ENCODE measurements around the gene GPA33.

The GPA33 gene

GRCh38 chr1:167068761-167069160 is 21.4 kb downstream of the GPA33 start:
- WGBS (ENCODE audit: insufficient coverage) = 97% methylated on average over 13 of the region's 13 CpGs

GRCh38 chr1:167067904-167068303 is 22.3 kb downstream of the GPA33 start:
- ChIA-PET POLR2A (no interaction called here), CTCF (no interaction called here)
- peaks cover 0 to 25% (median 1%) of the 10 kb centered on the region in 4 experiments for H3K36me3 ChIP-seq (ENCODE audit: control insufficient read depth in 4 of 4, insufficient read depth in 4 of 4, low read length in 3 of 4)
- no peak for DNase-seq
- H3K9me3 ChIP-seq (ENCODE audit: control extremely low read depth in 1 of 5, control insufficient read depth in 4 of 5, insufficient read depth in 2 of 5, low read depth in 1 of 5, low read length in 4 of 5) = no peaks in the 10 kb centered on the region
- no peak overlapping the region for H3K27ac ChIP-seq (ENCODE audit: insufficient read depth in 1 of 2, low read depth in 1 of 2, low read length in 2 of 2, poor library complexity in 1 of 2, severe bottlenecking in 2 of 2)
- H3K4me1 ChIP-seq (ENCODE audit: control extremely low read depth in 1 of 4, control insufficient read depth in 4 of 4, insufficient read depth in 4 of 4, low read length in 3 of 4) = peaks cover 0 to 5% (median 1%) of the 10 kb centered on the region in 4 experiments
- no peak overlapping the region for H3K4me3 ChIP-seq (ENCODE audit: control insufficient read depth in 1 of 7, extremely low read depth in 1 of 7, insufficient read depth in 4 of 7, low read depth in 2 of 7, low read length in 6 of 7)
- H3K27me3 ChIP-seq (replicated peaks in 2 of 5; ENCODE audit: control insufficient read depth in 4 of 5, insufficient read depth in 5 of 5, low read length in 4 of 5) = no peaks in the 10 kb centered on the region
- WGBS (ENCODE audit: insufficient coverage) = no CpG with 5 or more reads among the region's 3 CpGs

More at GRCh38 chr1:167068761-167069160, 21.4 kb downstream of the GPA33 start:
- DNase-seq = no peak
- Histone ChIP-seq H3K27me3 (replicated peaks in 2 of 5; ENCODE audit: control insufficient read depth in 4 of 5, insufficient read depth in 5 of 5, low read length in 4 of 5) (no peaks in the 10 kb centered on the region), H3K4me3 (ENCODE audit: control insufficient read depth in 1 of 7, extremely low read depth in 1 of 7, insufficient read depth in 4 of 7, low read depth in 2 of 7, low read length in 6 of 7) (no peak overlapping the region), H3K36me3 (ENCODE audit: control insufficient read depth in 4 of 4, insufficient read depth in 4 of 4, low read length in 3 of 4) (peaks cover 0 to 25% (median 1%) of the 10 kb centered on the region in 4 experiments), H3K9me3 (ENCODE audit: control extremely low read depth in 1 of 5, control insufficient read depth in 4 of 5, insufficient read depth in 2 of 5, low read depth in 1 of 5, low read length in 4 of 5) (no peaks in the 10 kb centered on the region), H3K27ac (ENCODE audit: insufficient read depth in 1 of 2, low read depth in 1 of 2, low read length in 2 of 2, poor library complexity in 1 of 2, severe bottlenecking in 2 of 2) (no peak overlapping the region), H3K4me1 (ENCODE audit: control extremely low read depth in 1 of 4, control insufficient read depth in 4 of 4, insufficient read depth in 4 of 4, low read length in 3 of 4) (peaks cover 0 to 5% (median 1%) of the 10 kb centered on the region in 4 experiments)
- ChIA-PET CTCF (interaction anchor here (0.8 to 1.4 kb wide), 6 partner anchors 9 to 152 kb away, joined by 3 to 4 read pairs (median 3); partner anchors contain the start of gene POU2F1), POLR2A (no interaction called here)

- Histone ChIP-seq H3K27ac (ENCODE audit: insufficient read depth in 1 of 2, low read depth in 1 of 2, low read length in 2 of 2, poor library complexity in 1 of 2, severe bottlenecking in 2 of 2) (no peak overlapping the region), H3K36me3 (ENCODE audit: control insufficient read depth in 4 of 4, insufficient read depth in 4 of 4, low read length in 3 of 4) (peaks cover 0 to 25% (median 1%) of the 10 kb centered on the region in 4 experiments), H3K4me3 (ENCODE audit: control insufficient read depth in 1 of 7, extremely low read depth in 1 of 7, insufficient read depth in 4 of 7, low read depth in 2 of 7, low read length in 6 of 7) (peak overlapping the region in 4 of 7 experiments; percentile 39 to 70 (median 54)), H3K4me1 (ENCODE audit: control extremely low read depth in 1 of 4, control insufficient read depth in 4 of 4, insufficient read depth in 4 of 4, low read length in 3 of 4) (peaks cover 0 to 5% (median 1%) of the 10 kb centered on the region in 4 experiments), H3K27me3 (replicated peaks in 2 of 5; ENCODE audit: control insufficient read depth in 4 of 5, insufficient read depth in 5 of 5, low read length in 4 of 5) (no peaks in the 10 kb centered on the region), H3K9me3 (ENCODE audit: control extremely low read depth in 1 of 5, control insufficient read depth in 4 of 5, insufficient read depth in 2 of 5, low read depth in 1 of 5, low read length in 4 of 5) (no peaks in the 10 kb centered on the region)
- ChIA-PET POLR2A (no interaction called here), CTCF (interaction anchor here (0.6 to 18.3 kb wide), 25 partner anchors 13 to 497 kb away, joined by 3 to 666 read pairs (median 4); partner anchors contain the start of genes GPA33 and POU2F1)
- 23% methylated on average over 11 of the region's 31 CpGs for WGBS (ENCODE audit: insufficient coverage)
- peak; percentile 59 to 68 (median 67) for DNase-seq
Observed at GRCh38 chr1:167066333-167067122, 23.6 kb downstream of the GPA33 start.

- ChIA-PET POLR2A (no interaction called here), CTCF (interaction anchor here (0.8 to 18.3 kb wide), 7 partner anchors 18 to 469 kb away, joined by 3 to 666 read pairs (median 6); partner anchors contain the start of gene POU2F1)
- H3K9me3 ChIP-seq (ENCODE audit: control extremely low read depth in 1 of 5, control insufficient read depth in 4 of 5, insufficient read depth in 2 of 5, low read depth in 1 of 5, low read length in 4 of 5) = no peaks in the 10 kb centered on the region
- H3K4me1 ChIP-seq (ENCODE audit: control extremely low read depth in 1 of 4, control insufficient read depth in 4 of 4, insufficient read depth in 4 of 4, low read length in 3 of 4) = peaks cover 0 to 5% (median 1%) of the 10 kb centered on the region in 4 experiments
- no peak for DNase-seq
- H3K27ac ChIP-seq (ENCODE audit: insufficient read depth in 1 of 2, low read depth in 1 of 2, low read length in 2 of 2, poor library complexity in 1 of 2, severe bottlenecking in 2 of 2) = no peak overlapping the region
- 93% methylated on average over 5 of the region's 8 CpGs for WGBS (ENCODE audit: insufficient coverage)
- H3K36me3 ChIP-seq (ENCODE audit: control insufficient read depth in 4 of 4, insufficient read depth in 4 of 4, low read length in 3 of 4) = peaks cover 0 to 15% (median 0%) of the 10 kb centered on the region in 4 experiments
- H3K4me3 ChIP-seq (ENCODE audit: control insufficient read depth in 1 of 7, extremely low read depth in 1 of 7, insufficient read depth in 4 of 7, low read depth in 2 of 7, low read length in 6 of 7) = no peak overlapping the region
- H3K27me3 ChIP-seq (replicated peaks in 2 of 5; ENCODE audit: control insufficient read depth in 4 of 5, insufficient read depth in 5 of 5, low read length in 4 of 5) = no peaks in the 10 kb centered on the region
Observed at GRCh38 chr1:167065471-167065870, 24.7 kb downstream of the GPA33 start.

GRCh38 chr1:167064621-167065020 is 25.6 kb downstream of the GPA33 start:
- 96% methylated on average over 5 of the region's 9 CpGs for WGBS (ENCODE audit: insufficient coverage)
- H3K27me3 ChIP-seq (replicated peaks in 2 of 5; ENCODE audit: control insufficient read depth in 4 of 5, insufficient read depth in 5 of 5, low read length in 4 of 5) = no peaks in the 10 kb centered on the region
- H3K4me1 ChIP-seq (ENCODE audit: control extremely low read depth in 1 of 4, control insufficient read depth in 4 of 4, insufficient read depth in 4 of 4, low read length in 3 of 4) = peaks cover 0 to 5% (median 1%) of the 10 kb centered on the region in 4 experiments
- peak in 1 of 3 donors; percentile 14 for DNase-seq
- no peaks in the 10 kb centered on the region for H3K9me3 ChIP-seq (ENCODE audit: control extremely low read depth in 1 of 5, control insufficient read depth in 4 of 5, insufficient read depth in 2 of 5, low read depth in 1 of 5, low read length in 4 of 5)
- ChIA-PET CTCF (interaction anchor here (0.8 to 18.3 kb wide), 7 partner anchors 9 to 469 kb away, joined by 3 to 666 read pairs (median 7); partner anchors contain the start of gene TADA1), POLR2A (no interaction called here)
- H3K4me3 ChIP-seq (ENCODE audit: control insufficient read depth in 1 of 7, extremely low read depth in 1 of 7, insufficient read depth in 4 of 7, low read depth in 2 of 7, low read length in 6 of 7) = no peak overlapping the region
- H3K36me3 ChIP-seq (ENCODE audit: control insufficient read depth in 4 of 4, insufficient read depth in 4 of 4, low read length in 3 of 4) = peaks cover 0 to 8% (median 0%) of the 10 kb centered on the region in 4 experiments
- H3K27ac ChIP-seq (ENCODE audit: insufficient read depth in 1 of 2, low read depth in 1 of 2, low read length in 2 of 2, poor library complexity in 1 of 2, severe bottlenecking in 2 of 2) = no peak overlapping the region

GRCh38 chr1:167061073-167061464 is 29.1 kb downstream of the GPA33 start:
- no peak for DNase-seq
- Histone ChIP-seq H3K27me3 (replicated peaks in 2 of 5; ENCODE audit: control insufficient read depth in 4 of 5, insufficient read depth in 5 of 5, low read length in 4 of 5) (no peaks in the 10 kb centered on the region), H3K4me3 (ENCODE audit: control insufficient read depth in 1 of 7, extremely low read depth in 1 of 7, insufficient read depth in 4 of 7, low read depth in 2 of 7, low read length in 6 of 7) (no peak overlapping the region), H3K4me1 (ENCODE audit: control extremely low read depth in 1 of 4, control insufficient read depth in 4 of 4, insufficient read depth in 4 of 4, low read length in 3 of 4) (peaks cover 0 to 11% (median 9%) of the 10 kb centered on the region in 4 experiments), H3K9me3 (ENCODE audit: control extremely low read depth in 1 of 5, control insufficient read depth in 4 of 5, insufficient read depth in 2 of 5, low read depth in 1 of 5, low read length in 4 of 5) (no peaks in the 10 kb centered on the region), H3K36me3 (ENCODE audit: control insufficient read depth in 4 of 4, insufficient read depth in 4 of 4, low read length in 3 of 4) (no peaks in the 10 kb centered on the region), H3K27ac (ENCODE audit: insufficient read depth in 1 of 2, low read depth in 1 of 2, low read length in 2 of 2, poor library complexity in 1 of 2, severe bottlenecking in 2 of 2) (no peak overlapping the region)
- ChIA-PET CTCF (interaction anchor here (1.0 to 18.3 kb wide), 12 partner anchors 8 to 370 kb away, joined by 3 to 666 read pairs (median 4); partner anchors contain the start of genes POU2F1 and TADA1), POLR2A (no interaction called here)
- WGBS (ENCODE audit: insufficient coverage) = 100% methylated on average over 3 of the region's 3 CpGs

All from common myeloid progenitor, CD34-positive (primary cell).